ENCODE data around the gene ADH1C.

ADH1C gene

DNA sequence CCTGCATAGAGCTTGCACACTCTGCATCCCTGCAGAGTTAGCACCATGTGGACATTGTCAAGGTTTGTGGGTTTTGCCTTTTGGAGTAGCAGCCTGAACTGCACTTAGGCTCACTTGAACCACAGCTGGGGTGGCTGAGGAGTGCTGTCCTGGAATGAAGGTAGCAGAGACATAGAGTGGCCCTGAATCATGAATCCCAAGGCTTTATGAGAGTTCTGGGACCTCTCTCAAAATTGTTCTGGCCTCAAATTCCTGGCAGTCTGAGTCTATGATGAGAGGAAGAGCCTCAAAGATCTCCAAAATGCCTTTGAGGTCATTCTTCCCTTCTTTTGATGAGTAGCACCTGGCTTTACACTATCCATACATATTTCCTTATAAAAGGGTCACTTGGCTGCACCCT, 37.1 kb upstream of the ADH1C start:
- TF ChIP-seq, protein P1, sequence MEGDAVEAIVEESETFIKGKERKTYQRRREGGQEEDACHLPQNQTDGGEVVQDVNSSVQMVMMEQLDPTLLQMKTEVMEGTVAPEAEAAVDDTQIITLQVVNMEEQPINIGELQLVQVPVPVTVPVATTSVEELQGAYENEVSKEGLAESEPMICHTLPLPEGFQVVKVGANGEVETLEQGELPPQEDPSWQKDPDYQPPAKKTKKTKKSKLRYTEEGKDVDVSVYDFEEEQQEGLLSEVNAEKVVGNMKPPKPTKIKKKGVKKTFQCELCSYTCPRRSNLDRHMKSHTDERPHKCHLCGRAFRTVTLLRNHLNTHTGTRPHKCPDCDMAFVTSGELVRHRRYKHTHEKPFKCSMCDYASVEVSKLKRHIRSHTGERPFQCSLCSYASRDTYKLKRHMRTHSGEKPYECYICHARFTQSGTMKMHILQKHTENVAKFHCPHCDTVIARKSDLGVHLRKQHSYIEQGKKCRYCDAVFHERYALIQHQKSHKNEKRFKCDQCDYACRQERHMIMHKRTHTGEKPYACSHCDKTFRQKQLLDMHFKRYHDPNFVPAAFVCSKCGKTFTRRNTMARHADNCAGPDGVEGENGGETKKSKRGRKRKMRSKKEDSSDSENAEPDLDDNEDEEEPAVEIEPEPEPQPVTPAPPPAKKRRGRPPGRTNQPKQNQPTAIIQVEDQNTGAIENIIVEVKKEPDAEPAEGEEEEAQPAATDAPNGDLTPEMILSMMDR (conservative IDR thresholded peaks at IDR 0.05; ENCODE audit: low read length), result no peak
- peak; percentile 89 for DNase-seq (ENCODE audit: low read depth)
- no peak overlapping the region for H3K4me3 ChIP-seq (ENCODE audit: low read length)

DNA sequence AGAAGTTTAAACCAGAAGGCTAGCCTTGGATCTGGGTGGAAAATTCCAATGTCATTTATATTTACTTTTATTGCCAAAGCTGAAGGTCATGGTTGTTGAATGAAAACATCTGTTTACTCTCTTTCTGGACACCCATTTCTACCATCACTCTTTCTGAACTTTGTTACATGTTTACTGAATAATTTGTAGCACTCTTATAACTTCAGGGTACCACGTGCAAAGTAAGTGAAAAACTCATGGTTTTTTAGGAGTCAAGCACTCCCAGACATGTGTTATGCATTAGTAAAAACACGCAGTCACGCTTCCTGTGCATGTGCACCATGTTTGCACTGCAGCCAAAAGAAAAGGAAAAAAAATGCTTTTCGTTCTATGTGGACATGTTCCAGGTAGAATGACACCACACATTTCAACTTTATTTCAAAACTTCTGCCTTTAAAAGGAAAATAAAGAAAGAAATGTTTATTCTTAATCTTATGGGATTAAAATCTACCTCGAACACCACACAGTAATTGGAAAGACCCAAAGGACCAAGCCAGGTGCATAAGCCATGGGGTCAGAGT, 31.4 kb upstream of the ADH1C start:
- TF ChIP-seq, protein P1 (conservative IDR thresholded peaks at IDR 0.05; ENCODE audit: low read length), result no peak
- H3K4me3 ChIP-seq (ENCODE audit: low read length), result no peak overlapping the region
- DNase-seq (ENCODE audit: low read depth), result peak; percentile 99

DNA sequence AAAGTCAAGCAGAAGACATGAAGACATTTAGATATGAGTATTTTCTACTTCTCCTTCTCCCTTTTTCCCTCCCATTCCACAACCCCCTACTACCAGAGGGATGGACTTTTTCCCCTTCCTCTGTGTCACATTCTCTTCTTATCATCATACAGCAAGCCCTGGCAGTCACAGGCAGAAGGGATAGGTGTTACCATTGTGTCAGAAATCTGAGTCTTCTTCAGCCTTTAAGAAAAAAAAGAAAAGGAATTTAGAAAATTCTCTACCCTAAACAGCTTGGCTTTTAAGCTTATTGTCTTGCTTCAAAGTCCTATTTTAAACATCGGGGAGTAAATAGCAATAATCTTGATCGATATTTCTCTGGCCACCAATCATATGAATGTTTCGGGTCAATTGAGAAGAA, 30.9 kb upstream of the ADH1C start:
- DNase-seq (ENCODE audit: low read depth), result peak; percentile 67
- TF ChIP-seq, protein P1 (conservative IDR thresholded peaks at IDR 0.05; ENCODE audit: low read length), result no peak
- no peak overlapping the region for H3K4me3 ChIP-seq (ENCODE audit: low read length)

DNA sequence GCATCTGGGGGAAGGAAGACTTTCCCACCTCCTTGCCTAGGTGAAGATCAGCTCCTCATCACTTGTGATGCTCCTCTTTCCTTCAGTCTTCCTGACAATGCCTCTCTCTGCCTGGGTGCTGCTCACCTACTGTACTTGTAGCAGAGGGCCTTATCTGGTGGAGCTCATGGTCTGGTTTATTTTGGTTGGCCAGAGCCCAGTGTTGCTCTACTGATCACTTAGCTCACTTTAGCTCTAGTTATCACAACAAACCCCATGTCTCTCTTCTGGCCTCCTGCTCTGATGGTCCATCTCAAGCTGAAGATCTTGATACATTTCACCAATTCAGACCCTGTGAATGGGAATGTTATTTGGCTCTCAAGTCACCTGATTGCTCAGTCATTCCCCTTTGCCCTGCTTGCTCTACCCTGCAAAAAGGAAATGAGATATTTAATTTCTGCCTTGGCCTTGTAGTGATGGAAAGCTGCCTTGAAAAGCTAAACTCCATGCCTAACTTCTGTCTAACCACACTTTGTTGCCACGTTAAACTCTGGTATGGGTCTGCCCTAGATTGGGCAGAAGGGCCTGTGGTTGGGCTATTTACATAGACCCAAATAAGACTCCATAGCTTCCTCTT, 30.3 kb upstream of the ADH1C start:
- DNase-seq (ENCODE audit: low read depth), result no peak
- no peak overlapping the region for H3K4me3 ChIP-seq (ENCODE audit: low read length)
- TF ChIP-seq, protein P1 (conservative IDR thresholded peaks at IDR 0.05; ENCODE audit: low read length), result no peak

DNA sequence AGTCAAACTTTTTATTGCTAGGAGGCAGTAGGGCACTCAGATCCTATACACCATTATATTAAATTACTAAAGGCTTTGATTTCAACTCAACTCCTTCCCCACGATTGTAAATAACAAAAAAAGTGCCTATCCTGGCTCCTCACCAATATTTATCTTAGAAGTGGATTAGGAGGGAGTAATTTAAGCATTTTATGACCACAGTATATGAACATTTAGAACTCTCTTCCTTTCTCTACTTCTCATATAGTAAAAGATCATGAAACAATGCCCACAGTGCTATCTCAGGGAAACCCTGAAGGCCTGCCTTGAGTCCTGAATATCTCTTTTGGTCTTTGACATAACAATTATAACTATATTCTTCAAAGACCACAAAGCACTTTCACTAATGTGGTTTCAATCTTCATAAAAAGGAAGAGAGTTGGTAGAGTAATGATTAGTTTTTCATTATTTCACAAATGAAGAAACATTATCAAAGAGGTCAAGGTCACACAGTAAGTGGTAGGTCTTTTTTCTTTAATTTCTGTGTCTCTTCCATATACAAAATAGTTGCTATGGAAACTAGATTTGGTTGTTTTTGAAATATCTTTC, 29.1 kb upstream of the ADH1C start:
- H3K4me3 ChIP-seq (ENCODE audit: low read length), result no peak overlapping the region
- DNase-seq (ENCODE audit: low read depth), result no peak
- TF ChIP-seq, protein P1 (conservative IDR thresholded peaks at IDR 0.05; ENCODE audit: low read length), result no peak

DNA sequence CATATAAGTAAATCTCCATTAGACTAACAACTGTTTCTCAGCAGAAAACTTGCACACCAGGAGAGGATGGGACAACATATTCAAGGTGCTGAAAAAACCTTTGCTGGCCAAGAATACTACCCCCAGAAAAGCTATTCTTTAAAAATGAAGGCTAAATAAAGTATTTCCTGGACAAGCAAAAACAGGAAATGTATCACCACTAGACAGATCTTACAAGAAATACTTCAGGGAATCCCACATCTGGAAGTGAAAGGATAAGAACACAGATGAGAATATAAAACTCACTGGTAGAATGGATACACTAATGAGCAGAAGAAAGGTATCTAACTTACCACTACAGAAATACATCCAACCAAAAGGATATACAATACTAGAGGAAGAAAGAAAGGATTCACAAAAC, 27.0 kb upstream of the ADH1C start:
- H3K4me3 ChIP-seq (ENCODE audit: low read length), result no peak overlapping the region
- TF ChIP-seq, protein P1 (conservative IDR thresholded peaks at IDR 0.05; ENCODE audit: low read length), result no peak
- DNase-seq (ENCODE audit: low read depth), result peak; percentile 34

DNA sequence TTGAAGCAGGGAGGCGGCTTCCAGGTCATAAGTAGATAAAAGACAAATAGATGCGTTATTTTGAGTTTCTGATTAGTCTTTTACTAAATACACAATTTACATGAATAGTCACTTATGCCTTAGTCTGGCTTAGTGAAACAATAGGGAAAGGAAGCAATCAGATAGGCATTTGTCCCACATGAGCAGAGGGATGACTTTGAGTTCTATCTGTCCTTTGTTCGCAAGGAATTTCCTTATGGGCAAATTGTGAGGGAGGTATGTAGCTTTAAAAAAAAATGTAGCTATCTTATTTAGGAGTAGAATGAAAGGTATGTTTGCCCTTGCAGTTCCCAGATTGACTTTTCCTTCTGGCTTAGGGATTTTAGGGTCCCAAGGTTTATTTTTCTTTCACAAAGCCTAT, 26.3 kb upstream of the ADH1C start:
- DNase-seq (ENCODE audit: low read depth), result no peak
- TF ChIP-seq, protein P1 (conservative IDR thresholded peaks at IDR 0.05; ENCODE audit: low read length), result no peak
- H3K4me3 ChIP-seq (ENCODE audit: low read length), result no peak overlapping the region

All from AG10803 (cell line).